SK-N-DZ (cell line): ENCODE data around the gene RTEL1.
"Not testable (repeated sequence)": the region's sequence is repeated elsewhere in the genome, so short reads cannot be mapped to it uniquely, and the experiment has no call there.

Experiments used
- DNase-seq: peaks from one replicate; pipeline ENCODE4 v3.0.0-alpha.2; 2015; ENCODE audit warnings: low spot score

RTEL1 gene

GRCh38 chr20:63652192-63652980, 5.7 kb upstream of the RTEL1 start:
- DNase-seq = peak; percentile 85

DNA sequence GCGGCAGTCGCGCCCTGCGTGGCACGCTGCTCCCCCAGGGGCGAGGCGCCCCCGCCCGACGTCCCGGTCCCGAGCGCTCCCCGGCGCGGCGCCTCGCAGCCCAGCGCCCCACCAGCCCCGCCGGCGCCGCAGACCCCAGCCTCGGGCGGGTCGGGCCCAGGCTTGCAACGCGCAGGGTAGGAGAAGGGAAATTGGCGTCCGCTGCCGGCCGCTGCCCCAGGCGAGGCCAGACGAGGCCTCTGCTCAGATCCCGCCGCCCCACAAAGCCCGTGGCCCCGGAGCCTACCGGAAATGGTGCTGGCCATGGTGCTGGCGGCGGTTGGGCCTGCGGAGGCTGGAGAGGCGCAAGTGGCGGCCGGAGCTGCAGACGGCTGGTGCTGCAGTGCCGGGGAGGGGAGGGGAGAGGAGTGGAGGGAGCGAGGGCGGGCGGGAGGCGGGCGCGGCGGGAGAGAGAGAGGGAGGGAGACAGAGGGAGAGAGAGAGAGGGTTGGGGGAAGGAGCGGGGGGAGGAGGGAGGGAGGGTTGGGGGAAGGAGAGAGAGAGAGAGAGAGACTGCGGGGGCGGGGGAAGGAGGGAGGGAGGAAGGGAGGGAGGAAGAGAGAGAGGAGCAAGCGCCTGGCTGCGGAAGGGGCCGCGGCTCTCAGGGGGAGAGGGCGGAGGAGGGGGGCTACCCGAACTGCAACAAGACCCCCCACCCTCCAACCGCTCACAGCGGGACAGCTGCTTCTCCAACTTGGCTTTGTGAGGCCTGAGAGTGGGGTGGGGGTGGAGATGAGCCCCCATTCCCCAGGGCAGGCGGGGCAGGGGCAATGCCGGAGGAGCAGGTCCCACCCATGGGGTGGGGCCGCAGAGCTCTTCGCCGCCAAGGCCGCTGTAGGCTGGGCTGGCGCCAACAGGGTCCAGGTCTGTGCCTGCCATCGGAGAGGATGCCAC, 4.8 kb upstream of the RTEL1 start, which contains the start of gene STMN3:
Gene STMN3 (minus strand): TSS at position 384 of the 933 bp plus-strand sequence. CDS start 79 bp downstream, at position 305.
- peak; percentile 94 for DNase-seq

- DNase-seq = peak; percentile 44
These were observed 4.0 kb upstream of the RTEL1 start for GRCh38 chr20:63653974-63654668.

DNA sequence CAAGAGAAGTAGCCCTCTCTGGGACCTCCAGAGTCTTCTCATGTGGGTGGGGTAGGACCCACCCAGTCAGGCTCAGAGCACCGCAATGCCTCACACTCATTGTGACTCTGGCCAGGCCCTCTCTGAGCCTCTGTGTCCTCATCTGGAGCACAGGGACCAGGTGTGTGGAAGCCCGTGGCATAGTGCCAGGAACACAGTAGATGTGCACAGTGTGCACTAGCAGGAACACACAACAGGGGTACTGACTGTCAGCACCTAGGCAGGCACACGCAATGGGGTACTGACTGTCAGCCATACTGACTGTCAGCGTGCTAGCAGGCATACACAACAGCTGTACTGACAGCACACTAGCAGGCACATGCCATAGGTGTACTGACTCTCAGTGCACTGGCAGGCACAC, 2.9 kb upstream of the RTEL1 start:
- no peak for DNase-seq

DNA sequence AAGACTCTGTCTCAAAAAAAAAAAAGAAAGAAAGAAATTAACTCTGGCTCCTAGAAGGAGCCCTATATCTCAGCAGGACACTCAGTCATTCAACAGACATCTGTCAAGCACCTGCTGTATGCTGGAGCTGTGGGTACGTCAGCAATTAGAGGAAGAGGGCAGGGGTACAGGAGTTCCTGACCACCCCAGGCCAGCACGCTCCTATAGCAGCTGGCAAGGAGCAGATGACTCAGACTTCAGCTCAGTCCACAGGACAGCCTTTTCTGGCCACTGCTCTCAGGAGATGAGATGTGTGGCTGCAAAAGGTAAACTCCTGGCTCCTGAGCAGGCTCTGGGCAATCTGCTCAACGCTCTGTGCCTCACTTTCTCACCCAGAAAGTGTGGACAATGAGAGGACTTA, 1.7 kb upstream of the RTEL1 start:
- no peak for DNase-seq

DNA sequence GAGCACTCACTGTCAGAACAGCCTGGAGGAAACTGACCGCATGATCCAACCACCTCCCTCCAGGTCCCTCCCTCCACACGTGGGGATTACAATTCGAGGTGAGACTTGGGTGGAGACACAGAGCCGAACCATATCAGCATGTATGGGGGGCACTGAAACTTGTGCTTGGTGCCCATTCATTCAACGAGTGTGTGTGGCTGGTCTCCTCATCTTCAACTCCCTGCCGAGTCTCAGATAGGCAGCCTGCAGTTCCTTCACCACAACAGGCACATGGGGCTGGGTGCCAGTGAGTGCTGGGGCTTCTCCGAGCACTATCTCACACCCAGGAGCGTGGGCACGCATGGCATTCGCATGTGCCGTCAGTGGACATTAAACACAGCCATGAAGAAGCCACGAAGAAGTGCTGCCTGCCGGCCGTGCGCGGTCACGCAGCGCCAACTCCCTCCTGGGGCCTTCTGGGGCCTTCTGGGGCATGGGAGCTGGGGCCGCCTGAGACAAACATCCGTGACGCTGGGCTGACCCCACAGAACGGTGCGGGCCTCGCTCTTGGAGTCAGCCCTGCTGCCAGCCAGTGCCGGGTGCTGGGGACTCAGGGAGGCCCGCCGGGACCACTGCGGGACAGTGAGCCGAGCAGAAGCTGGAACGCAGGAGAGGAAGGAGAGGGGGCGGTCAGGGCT, 714 bp upstream of the RTEL1 start:
- no peak for DNase-seq

DNA sequence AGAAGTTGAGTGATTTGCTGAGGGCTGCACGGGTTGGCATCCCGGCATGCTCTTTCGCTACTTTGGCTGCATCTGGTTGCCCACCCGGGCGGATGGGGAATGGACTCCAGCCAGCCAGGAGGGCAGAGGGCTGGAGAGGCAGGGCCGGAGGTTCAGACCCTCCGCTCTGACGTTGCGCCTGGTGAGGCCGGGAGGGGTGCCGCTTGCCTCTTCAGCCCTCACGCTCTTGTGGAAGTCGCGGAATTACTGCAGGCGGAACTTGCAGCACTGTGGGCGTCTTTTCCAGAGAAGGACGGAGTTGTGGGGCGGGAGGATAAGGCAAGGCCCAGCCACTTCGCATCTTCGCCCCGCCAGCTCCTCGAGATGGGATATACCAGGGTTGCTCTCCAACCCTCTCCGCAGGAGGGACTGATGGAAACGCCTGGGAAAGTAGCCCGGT, 656 bp downstream of the RTEL1 start:
- no peak for DNase-seq

- no peak for DNase-seq
These were observed 1.3 kb downstream of the RTEL1 start for GRCh38 chr20:63659370-63659769.

- DNase-seq = not testable (repeated sequence)
These were observed 2.1 kb downstream of the RTEL1 start for GRCh38 chr20:63660174-63660573.

DNA sequence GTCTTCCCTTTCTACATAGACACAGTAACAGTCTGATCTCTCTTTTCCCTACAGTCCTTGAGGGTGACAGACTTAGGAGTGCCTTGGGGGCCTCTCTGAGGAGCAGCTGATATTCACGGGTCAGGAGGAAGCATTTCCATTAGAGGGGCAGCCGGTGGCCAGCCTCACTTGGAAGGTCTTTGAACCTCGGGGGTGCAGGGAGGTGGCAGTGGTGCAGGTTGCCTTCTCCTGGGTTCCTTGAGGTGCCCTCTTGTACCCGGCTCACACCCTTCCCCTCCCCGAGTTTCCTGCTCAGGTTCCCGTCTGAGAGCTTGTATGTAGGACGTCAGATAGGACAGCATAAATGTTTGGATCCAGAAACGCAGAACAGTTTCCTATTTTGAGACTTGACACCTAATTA, 2.5 kb downstream of the RTEL1 start:
- no peak for DNase-seq

DNA sequence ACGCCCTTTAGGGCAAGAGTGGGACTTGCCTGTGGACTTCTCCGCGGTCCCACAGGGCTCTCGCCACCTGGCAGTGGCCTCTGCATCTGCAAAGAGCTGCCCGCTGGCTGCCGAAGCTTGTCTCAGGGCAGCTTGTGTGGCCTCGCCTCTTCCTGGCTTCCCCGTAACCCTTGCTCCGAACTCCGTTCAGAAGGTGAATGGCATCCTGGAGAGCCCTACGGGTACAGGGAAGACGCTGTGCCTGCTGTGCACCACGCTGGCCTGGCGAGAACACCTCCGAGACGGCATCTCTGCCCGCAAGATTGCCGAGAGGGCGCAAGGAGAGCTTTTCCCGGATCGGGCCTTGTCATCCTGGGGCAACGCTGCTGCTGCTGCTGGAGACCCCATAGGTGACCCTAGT, 3.0 kb downstream of the RTEL1 start:
- DNase-seq = no peak

- DNase-seq = no peak
These were observed 4.1 kb downstream of the RTEL1 start for GRCh38 chr20:63661959-63662812.

GRCh38 chr20:63662813-63663189, 4.7 kb downstream of the RTEL1 start:
- DNase-seq = no peak

DNA sequence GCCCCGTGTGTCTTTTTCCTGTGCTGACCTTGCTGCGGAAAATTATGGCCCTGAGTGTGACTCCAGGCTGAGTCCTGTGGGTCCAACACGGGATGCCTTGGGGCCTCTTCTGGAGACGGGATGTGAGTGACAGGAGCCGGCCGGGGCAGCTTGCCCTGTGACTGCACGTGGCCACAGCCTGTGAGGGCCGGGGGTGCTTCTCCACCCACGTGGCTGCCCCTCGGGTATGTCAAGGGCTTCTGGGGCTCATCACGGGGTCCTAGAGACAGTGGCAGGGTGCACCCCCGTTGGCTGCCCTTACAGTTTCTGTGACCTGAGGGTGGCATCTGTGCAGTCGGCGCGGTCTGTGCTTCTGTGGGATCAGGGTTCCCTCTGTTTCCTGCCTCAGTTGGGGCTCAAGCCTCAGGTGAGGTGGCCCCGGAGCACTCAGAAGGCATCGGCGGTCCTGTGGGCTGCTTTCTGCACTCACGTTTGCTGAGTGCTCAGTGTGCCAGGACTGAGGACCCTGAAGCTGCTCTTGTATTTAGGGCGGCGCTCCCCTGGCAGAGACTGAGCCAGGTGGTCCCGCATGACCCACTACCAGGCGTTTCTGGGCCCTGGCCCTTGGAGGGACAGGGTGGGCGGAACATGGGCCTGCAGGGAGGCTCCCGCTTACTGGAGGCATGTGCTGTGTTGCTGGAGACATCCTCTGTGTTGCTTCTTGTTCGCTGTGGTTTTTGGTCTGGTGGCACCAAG, 5.4 kb downstream of the RTEL1 start:
- DNase-seq = no peak

DNA sequence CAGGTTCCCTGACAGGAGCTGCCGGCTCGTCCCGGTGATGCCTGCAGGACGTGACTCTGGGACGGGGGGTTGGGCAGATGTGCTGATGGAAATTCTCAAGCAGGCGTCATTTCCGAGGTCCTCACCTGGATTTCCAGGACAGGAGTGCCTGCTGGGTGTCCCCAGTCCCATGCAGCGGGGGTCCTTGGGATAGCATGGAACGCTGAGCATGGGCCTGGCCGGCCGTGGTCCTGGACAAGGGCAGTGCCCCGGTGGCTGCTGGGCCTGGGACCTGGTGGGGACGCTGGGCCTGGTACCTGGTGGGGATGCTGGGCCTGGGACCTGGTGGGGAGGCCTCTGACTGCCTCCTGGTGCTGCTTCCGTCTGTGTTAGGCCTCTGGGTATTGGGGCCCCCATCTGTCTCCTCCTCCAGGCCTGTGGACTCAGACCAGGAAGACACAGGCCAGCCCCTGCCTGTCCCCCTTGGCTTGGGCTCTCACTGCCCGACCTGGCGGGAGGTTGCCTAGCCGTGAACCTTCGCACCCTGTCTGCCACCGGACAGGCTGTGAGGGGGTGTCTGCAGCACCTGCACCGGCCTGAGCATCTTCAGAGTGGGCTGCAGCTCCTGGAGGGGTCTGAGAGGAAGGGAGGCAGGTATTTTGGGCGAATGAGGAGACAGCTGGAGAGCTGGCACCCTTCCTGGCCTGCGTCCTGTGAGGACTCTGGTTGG, 6.2 kb downstream of the RTEL1 start:
- DNase-seq = no peak

DNA sequence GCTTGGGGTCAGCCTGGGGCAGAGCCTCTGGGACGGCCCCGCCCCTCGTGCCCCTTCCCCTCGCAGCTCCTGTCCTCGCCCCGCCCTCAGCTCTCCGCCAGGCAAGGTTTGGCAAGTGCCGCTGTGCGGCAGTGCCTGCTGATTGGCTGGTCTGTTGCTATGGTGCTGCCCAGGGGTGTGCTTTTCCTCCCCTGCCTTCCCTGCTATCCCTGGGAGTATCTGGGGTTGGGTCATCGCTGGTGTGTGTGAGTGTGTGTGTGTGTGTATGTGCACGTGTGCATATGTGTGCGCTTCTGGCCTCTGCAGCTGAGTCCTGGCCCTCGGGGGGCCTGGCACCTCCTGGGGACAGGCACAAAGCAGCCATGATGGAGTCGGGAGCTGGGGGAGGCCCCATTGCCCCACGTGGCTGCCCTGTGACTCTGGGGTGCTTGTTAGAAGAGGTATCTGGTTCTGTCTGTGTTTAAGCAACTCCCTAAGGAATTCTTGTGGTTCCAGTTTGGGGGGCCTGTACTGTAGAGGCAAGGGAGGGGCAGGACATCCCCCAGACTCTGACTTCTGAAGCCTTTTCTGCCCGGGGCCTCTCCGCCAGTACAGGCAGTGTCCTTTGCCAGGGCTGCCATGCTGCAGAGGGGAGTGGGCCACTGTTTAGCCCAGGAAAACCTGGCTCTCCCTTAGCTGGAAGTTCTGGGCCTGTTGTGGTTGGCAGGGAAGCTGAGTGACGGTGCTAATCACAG, 6.9 kb downstream of the RTEL1 start:
- no peak for DNase-seq

- no peak for DNase-seq
These were observed 7.6 kb downstream of the RTEL1 start for GRCh38 chr20:63665708-63666107.

GRCh38 chr20:63667858-63668257, 9.7 kb downstream of the RTEL1 start:
- no peak for DNase-seq
